Stomach smooth muscle (tissue), 2 donors: ENCODE measurements around the gene CREG2.
"Not testable (repeated sequence)": the region's sequence is repeated elsewhere in the genome, so short reads cannot be mapped to it uniquely, and the experiment has no call there.

Source experiments
- H3K27ac ChIP-seq: one replicate; pipeline ENCODE4 v1.7.0; 2013; ENCODE audit warnings: mild to moderate bottlenecking, low read length, inconsistent platforms
- H3K27me3 ChIP-seq, 2 donors: one replicate each; pipeline ENCODE4 v1.7.0; 2013; ENCODE audit warnings: low read length in 2 of 2; ENCODE audit not compliant: insufficient read depth in 2 of 2, control insufficient read depth in 1 of 2
- H3K36me3 ChIP-seq, 2 donors: one replicate each; pipeline ENCODE4 v1.7.0; 2013; ENCODE audit warnings: low read length in 2 of 2; ENCODE audit not compliant: control insufficient read depth in 2 of 2, insufficient read depth in 2 of 2
- H3K4me1 ChIP-seq: one replicate; pipeline ENCODE4 v1.7.0; 2013; ENCODE audit warnings: low read length; ENCODE audit not compliant: control insufficient read depth, insufficient read depth
- H3K4me3 ChIP-seq, 2 donors: one replicate each; pipeline ENCODE4 v1.7.0; 2013; ENCODE audit warnings: low read length in 2 of 2
- H3K9ac ChIP-seq, 2 donors: one replicate each; pipeline ENCODE4 v1.7.0; 2013; ENCODE audit warnings: low read length in 2 of 2, mild to moderate bottlenecking in 1 of 2
- H3K9me3 ChIP-seq, 2 donors: one replicate each; pipeline ENCODE4 v1.7.0; 2013; ENCODE audit warnings: low read length in 2 of 2; ENCODE audit not compliant: control insufficient read depth in 2 of 2
- donor health status: healthy.
- donor health status: Pancreatic carcinoma.

The CREG2 gene

DNA sequence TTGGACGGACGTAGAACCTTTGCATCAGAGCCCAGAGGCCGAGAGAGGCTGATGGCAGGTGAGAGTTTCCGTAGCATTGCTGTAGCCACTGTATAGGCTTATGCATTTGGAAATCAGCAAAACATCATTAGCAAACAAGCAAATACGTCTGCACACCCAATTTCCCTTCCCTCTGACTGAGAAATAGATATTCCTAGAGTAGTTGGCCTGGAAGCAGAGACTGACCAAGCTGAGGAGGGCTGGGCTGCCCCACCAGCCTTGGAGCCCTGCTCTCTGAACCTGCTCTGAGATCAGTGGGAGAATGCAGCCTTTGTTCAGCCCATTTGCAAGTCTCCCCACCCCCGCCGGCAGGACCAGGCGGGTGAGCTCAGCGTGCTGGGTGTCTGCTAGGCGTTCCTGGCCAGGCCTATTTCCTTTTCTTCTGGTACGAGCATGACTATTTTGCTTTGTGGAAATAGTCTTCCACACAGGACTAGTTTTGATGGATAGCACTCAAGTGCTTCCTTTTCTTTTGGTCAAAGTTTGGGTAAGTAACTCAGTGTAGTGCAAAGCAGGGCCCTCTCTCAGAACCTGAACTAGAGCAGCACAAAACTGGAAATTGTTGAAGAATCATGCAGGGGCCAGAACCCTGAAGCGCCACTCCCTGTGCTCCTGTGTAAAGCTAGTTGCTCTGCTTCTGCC lies 56.9 kb downstream of the CREG2 start:
- Histone ChIP-seq H3K4me1 (no peaks in the 10 kb centered on the region), H3K36me3 (no peaks in the 10 kb centered on the region), H3K27ac (no peak overlapping the region), H3K9ac (no peak overlapping the region), H3K4me3 (no peak overlapping the region), H3K9me3 (no peaks in the 10 kb centered on the region), H3K27me3 (no peaks in the 10 kb centered on the region)

DNA sequence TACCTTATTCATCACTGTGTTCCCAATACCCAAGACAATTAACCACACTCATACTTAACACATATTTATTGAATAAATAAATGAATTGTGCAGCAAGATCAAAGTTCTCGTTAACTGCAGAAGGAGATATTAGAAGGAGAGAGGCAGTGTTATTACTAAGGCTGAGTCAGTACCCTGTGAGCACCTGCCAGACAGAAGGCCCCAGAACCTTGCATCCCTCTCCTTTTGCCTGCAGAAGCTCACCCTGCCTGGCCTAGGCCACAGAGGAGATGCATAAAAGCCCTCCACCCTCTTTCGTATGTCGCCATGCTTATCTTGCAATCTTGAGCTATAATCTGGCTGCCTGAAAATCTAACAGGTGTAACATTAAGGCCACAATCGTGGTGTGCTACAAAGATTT lies 58.3 kb downstream of the CREG2 start:
- Histone ChIP-seq H3K9ac (no peak overlapping the region), H3K36me3 (no peaks in the 10 kb centered on the region), H3K4me1 (no peaks in the 10 kb centered on the region), H3K27ac (no peak overlapping the region), H3K9me3 (no peaks in the 10 kb centered on the region), H3K4me3 (no peak overlapping the region), H3K27me3 (no peaks in the 10 kb centered on the region)

DNA sequence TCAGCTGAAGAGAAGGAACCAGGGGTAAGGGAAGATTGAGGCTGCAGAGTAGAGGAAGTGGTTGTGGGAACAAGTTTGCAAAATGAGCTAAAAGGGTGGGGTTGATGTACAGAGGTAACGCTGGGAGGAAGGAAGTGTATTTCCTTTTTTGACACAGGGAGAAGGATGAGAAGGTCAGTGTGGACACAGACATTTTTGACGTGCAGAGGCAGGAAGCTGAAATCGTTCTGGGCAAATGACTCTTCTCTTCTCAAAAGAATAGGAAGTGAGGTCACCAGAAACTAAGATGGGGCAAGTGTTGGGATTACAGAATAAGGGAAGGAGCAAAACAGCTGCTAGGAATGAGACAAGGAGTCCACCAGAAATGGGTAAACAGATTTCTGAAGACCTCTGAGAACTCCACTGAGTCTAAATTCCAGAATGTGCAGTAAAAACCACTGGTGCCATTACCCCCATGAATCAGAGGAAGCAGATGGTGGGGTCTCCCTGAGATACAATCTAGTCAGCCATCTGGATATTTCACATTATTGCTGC lies 58.8 kb downstream of the CREG2 start:
- Histone ChIP-seq H3K27me3 (no peaks in the 10 kb centered on the region), H3K4me1 (no peaks in the 10 kb centered on the region), H3K9me3 (no peaks in the 10 kb centered on the region), H3K9ac (no peak overlapping the region), H3K27ac (no peak overlapping the region), H3K4me3 (no peak overlapping the region), H3K36me3 (no peaks in the 10 kb centered on the region)

DNA sequence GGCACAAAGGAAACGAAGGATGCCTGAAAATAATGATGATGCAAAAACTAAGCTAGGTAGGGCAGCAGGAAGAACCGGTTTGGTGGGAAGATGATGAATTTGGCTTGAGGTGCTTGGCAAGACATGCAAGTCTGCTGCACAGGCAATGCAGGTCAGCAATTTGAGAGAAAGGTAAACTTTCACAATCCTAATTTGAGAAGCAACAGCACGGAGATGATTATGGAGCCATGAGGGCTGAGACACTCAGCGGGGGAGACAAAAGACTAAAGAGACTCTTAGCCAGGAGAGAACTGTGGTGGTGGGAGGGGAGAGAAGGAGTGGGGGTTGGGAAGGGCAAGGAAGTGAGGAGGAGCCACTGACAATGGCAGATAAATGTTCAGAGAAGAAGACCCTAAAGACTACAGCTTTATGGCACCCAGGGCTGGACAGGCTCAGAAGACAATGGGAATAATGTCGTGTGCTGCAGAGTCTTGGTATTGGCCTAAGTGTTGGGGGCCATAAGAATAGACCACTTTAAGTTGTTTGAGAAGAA lies 59.4 kb downstream of the CREG2 start:
- no peaks in the 10 kb centered on the region for H3K36me3 ChIP-seq
- H3K4me3 ChIP-seq, result no peak overlapping the region
- no peak overlapping the region for H3K27ac ChIP-seq
- H3K27me3 ChIP-seq, result no peaks in the 10 kb centered on the region
- H3K4me1 ChIP-seq, result no peaks in the 10 kb centered on the region
- H3K9ac ChIP-seq, result no peak overlapping the region
- H3K9me3 ChIP-seq, result no peaks in the 10 kb centered on the region

DNA sequence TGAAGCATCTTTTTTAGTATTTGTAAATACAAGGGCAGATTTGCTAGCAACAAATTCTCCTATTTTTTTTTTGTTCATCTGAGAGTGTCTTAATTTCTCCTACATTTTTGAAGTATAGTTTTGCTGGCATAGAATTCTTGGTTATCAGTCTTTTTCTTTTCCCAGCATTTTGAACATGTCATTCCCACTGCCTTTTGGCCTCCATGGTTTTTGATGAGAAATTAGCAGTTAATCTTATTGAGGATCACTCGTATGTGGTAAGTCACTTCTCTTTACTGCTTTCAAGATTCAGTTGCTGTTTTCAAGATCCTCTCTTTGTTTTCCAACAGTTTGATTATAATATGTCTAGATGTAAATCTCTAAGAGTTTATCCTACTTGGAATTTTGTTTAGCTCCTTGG lies 61.9 kb downstream of the CREG2 start:
- Histone ChIP-seq H3K27me3 (no peaks in the 10 kb centered on the region), H3K4me1 (no peaks in the 10 kb centered on the region), H3K9me3 (no peaks in the 10 kb centered on the region), H3K36me3 (no peaks in the 10 kb centered on the region), H3K9ac (no peak overlapping the region), H3K4me3 (no peak overlapping the region), H3K27ac (no peak overlapping the region)

DNA sequence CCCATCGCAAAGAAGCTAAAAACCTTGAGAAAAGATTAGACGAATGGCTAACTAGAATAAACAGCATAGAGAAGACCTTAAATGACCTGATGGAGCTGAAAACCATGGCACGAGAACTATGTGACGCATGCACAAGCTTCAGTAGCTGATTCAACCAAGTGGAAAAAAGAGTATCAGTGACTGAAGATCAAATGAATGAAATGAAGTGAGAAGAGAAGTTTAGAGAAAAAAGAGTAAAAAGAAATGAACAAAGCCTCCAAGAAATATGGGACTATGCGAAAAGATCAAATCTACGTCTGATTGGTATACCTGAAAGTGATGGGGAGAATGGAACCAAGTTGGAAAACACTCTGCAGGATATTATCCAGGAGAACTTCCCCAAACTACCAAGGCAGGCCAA lies 70.7 kb downstream of the CREG2 start:
- not testable (repeated sequence) for H3K4me3 ChIP-seq, H3K9ac ChIP-seq, H3K9me3 ChIP-seq, H3K27ac ChIP-seq, H3K27me3 ChIP-seq, H3K36me3 ChIP-seq, H3K4me1 ChIP-seq

DNA sequence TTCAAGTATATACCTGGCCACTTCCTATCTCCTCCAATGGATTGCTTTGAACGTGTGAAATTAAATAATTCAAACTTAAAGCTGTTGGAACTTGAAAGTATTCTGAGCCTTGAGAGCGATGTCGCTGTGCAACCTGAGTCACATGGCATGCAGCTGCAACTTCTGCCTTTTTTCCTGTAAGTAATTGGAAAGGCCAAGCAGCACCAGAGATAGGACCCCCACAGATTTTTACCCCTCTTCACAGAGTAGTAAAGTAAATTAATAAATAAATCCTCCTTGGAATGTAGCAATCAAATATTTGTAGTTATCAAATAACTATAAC lies 75.6 kb downstream of the CREG2 start:
- Histone ChIP-seq H3K27me3 (no peaks in the 10 kb centered on the region), H3K9ac (no peak overlapping the region), H3K36me3 (no peaks in the 10 kb centered on the region), H3K4me1 (peaks cover 18% of the 10 kb centered on the region), H3K4me3 (no peak overlapping the region), H3K27ac (no peak overlapping the region), H3K9me3 (no peaks in the 10 kb centered on the region)

DNA sequence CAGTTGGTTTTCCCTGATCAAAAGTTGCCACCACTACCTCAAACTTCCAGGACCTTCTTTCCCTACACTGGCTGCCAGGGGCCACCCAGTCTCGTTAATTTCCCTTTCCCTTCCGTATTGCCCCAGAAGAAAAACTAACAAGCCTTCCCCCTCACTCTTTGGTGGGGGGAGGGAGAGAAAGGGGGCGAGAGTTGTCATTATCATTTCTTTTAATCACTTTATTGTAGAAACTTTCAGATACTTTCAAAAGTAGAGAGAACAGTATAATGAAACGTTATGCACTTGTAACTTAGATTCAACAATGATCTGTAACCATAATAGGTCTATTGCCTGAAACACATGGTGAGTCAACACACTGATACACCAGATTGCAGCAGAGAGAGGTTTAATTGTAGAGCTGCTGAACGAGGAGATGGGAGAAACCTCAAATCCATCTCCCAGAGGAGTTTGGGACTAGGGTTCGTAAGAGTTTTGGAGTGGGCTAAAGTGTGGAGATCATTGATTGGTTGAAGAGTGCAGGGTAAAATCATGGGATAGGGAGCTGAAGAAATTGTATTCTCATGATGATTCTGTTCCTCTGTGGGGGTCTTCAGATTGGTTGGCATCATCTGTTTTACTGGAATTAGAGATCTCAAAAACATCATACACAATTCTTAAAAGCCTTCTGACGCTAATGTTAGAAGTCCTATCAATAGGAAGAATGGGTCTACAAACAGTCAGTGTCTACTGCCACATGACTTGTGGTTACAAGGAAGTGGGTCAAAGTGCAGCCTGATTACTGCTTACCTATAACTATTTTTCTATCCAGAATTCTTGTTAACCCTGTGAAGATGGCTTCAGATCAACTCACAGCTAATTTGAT lies 76.2 kb downstream of the CREG2 start:
- H3K27ac ChIP-seq, result no peak overlapping the region
- H3K36me3 ChIP-seq, result no peaks in the 10 kb centered on the region
- no peak overlapping the region for H3K9ac ChIP-seq
- no peak overlapping the region for H3K4me3 ChIP-seq
- peaks cover 24% of the 10 kb centered on the region for H3K4me1 ChIP-seq
- H3K9me3 ChIP-seq, result no peaks in the 10 kb centered on the region
- no peaks in the 10 kb centered on the region for H3K27me3 ChIP-seq

DNA sequence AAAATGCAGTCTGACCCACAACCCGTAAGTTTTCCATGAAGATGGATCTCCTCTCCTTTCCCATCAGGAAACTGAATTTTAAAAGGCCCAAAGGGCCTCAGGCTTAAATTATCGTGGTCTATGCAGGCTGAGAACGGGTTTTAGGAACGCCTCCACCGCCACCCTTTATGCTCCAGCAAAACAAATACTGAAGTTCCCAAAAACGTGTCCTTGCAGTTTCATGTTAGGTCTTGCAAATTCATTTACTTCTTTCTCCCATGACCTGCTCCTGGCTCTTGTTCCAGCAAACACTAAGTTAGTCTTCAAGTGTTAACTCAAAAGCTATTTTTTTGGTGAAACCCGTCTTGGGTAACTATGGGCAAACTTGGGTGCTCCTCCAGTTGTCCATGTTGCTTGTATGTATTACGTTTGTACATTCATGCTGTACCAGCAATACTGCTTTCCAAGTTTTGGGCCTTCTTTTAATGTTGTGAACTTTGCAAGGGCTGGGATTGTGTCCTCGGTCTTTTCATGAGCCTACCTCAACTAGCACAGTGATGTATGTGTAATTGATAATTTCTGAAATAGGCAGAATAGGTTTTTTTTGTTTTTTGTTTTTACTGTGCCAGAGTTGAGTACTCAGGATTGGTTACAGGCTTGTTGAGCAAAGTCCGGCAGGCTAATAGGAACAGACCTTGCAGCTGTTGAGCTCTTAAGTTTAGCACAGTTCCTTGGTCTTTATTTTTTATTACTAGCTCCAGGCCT lies 77.0 kb downstream of the CREG2 start:
- H3K4me3 ChIP-seq, result no peak overlapping the region
- H3K27ac ChIP-seq, result no peak overlapping the region

DNA sequence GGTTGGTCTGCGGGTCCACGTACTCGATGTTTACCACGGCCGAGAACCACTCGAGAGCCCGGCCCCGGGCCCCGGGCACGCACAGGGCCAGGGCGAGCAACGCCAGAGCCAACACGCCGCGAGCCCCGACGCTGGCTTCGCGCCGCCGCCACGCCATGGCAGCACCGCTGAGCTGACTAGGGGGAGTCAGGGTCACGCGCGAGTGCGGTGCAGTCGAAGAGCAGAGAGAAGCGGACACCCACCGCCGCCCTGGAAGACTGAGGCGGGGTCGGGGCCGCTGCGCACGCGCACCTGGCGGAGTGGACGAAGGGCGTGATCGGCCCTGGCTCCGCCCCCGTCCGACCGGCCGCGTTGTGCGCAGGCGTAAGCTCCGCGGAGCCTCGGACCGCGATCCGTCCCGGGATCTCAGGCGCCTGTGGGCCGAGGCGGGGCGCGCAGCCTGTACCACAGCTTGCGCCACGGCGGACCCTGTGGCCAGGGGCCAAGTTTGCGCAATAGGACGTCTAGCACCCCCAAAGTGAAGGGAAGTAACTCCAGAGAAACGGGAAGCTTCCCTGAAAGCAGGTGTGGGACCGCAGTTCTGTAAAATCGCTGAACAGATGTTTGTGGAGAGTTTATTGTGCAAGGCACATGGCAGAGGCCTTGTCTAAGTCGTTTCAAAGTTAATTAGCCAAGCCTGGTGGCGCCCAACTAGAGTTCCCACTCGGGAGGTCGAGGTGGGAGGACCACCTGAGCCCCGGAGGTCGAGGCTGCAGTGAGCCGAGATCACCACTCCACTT lies 78.7 kb downstream of the CREG2 start, which contains the start of gene RNF149:
Gene RNF149, minus strand, starts transcription at position 270 of the 779 bp plus-strand sequence. Its CDS starts 113 bp downstream, at position 157.
- Histone ChIP-seq H3K9ac (peak within 1 kb of the TSS; percentile 88 to 92), H3K4me3 (peak within 1 kb of the TSS; percentile 79 to 93), H3K36me3 (no peaks in the 10 kb centered on the region), H3K27ac (peak within 1 kb of the TSS; percentile 67), H3K27me3 (no peaks in the 10 kb centered on the region), H3K4me1 (peaks cover 38% of the 10 kb centered on the region), H3K9me3 (no peaks in the 10 kb centered on the region)

More for the DNA sequence above, 77.0 kb downstream of the CREG2 start:
- no peaks in the 10 kb centered on the region for H3K27me3 ChIP-seq
- H3K4me1 ChIP-seq, result peaks cover 30% of the 10 kb centered on the region
- no peak overlapping the region for H3K9ac ChIP-seq
- H3K36me3 ChIP-seq, result no peaks in the 10 kb centered on the region
- H3K9me3 ChIP-seq, result no peaks in the 10 kb centered on the region
